HG03442 (cell line): ENCODE results near the gene NEB.
"Not testable (repeated sequence)": the region's sequence is repeated elsewhere in the genome, so short reads cannot be mapped to it uniquely, and the experiment has no call there.

ENCODE experiments used
- ATAC-seq: cut with Tn5 transposase; IDR thresholded peaks from one replicate; pipeline ENCODE4 v1.9.1; 2021; ENCODE audit warnings: mild to moderate bottlenecking, moderate library complexity; ENCODE audit not compliant: unreplicated experiment

NEB gene

GRCh38 chr2:151704480-151704961, 29.8 kb downstream of the NEB start:
- ATAC-seq, result not testable (repeated sequence)

GRCh38 chr2:151698134-151698533, 36.1 kb downstream of the NEB start:
- not testable (repeated sequence) for ATAC-seq

DNA sequence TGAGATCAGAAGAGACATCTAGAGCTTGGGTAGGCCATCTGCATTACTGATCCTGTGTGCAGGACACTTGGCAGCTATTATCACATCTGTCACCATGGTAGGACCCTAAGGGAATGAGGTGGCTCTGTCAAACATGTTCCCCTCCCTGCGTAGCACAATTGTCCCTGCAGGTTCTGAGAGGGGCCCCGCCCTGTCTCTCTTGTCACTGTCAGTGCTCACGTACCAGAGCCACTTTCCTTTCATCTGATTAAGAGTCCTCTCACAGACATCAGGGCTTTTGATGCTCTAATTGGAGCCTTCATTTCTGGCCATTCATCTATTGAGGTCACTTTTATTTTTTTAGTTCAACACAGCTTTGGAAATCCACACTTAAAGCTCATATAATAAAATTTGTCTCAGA, 38.5 kb downstream of the NEB start:
- ATAC-seq, result no peak

DNA sequence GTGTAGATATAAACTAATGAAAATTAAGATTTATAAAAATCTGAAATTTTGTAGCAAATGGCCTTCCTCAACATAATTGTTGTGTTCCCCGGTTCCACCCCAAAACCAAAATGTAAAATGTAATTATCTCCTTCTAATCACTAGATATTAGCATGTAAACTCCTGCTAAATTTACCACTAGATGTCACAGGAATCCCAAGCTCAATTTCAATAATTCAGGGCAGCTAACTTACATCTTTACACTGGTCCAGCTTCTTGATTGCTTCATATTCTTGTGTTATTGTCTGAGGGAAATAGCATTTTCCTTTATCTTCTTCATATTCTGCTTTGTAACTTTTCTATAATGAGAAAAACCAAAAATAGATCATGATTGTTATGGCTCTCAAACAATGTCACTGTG, 42.6 kb downstream of the NEB start:
- ATAC-seq, result no peak

DNA sequence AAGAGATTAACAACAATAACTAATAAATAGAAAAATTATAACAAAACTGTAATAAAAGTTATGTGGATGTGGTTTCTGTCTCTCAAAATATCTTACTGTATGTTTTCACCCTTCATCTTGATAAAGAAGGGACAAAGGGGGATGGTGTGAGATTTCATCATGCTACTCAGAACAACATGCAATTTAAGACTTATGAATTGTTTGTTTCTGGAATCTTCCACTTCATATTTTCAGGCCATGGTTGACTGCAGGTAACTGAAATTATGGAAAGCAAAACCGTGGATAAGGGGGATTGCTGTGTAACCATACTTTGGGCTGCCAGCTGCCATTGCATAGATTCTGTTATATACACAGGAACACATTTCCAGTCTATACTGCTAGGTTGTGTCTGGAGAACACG, 45.6 kb downstream of the NEB start:
- no peak for ATAC-seq

DNA sequence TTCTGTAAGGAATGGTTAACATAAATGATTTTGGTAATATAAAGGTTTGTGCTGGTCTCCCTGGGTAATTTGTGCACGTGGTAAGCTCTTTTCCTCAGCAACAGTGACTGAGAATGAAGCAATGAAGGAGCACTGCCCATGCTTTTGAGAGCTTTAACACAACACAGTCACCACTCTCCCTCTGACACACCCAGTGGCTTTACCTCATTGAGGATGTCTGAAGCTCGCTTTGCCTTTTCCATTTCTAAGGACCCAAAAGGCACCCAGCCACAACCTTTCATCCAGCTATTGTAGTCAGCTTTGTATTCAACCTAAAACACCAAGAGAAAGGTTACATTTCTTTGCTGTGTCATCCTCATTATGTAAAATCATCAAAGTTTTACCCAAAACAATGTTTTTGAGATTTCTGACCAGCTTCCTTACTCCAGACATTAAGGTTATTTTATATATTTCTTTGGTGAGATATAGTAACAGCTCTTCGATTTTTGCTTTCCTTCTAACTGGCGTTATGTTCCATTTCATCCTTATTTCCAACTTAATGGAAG, 51.7 kb downstream of the NEB start:
- no peak for ATAC-seq

- no peak for ATAC-seq
Measured at GRCh38 chr2:151681051-151681450, 53.2 kb downstream of the NEB start.

- no peak for ATAC-seq
Measured at GRCh38 chr2:151679994-151680393, 54.3 kb downstream of the NEB start.

DNA sequence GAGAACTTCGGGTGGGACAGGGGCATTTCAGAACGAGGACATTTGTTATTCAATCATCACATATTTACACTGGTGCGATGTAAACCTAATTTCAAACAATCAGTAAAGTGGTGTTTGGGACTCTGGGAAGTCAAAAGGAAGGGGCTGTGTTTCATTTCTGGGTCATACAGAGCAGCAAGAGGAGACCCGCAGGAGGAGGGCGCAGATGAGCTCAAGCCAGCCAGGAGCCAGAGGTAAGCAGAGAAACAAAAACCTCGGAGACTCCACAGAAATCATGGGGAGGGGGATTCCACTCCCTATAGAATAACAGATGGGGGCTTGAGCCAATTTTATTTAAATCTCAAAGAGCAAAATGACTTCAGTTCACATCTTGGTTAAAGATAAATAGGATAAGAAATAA, 55.4 kb downstream of the NEB start:
- ATAC-seq, result no peak

DNA sequence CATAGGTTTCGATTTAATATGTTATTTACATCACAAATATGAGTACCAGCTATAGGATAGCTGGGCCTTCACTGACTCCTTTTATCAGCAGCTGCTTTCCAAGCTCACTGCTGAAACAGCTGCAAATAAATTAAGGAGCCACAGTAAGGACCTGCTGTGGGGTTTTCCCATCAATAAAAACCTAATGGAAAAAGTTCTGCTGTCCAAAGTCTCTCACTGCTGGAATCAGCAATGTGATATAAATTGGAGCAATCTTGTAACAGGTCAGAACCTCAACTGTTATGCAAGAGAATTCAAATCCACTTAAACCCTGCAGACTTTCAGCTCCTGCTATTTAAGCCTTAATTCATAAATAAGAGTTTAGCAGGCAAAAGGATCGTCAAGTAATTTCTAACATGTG, 61.3 kb downstream of the NEB start:
- ATAC-seq, result no peak

DNA sequence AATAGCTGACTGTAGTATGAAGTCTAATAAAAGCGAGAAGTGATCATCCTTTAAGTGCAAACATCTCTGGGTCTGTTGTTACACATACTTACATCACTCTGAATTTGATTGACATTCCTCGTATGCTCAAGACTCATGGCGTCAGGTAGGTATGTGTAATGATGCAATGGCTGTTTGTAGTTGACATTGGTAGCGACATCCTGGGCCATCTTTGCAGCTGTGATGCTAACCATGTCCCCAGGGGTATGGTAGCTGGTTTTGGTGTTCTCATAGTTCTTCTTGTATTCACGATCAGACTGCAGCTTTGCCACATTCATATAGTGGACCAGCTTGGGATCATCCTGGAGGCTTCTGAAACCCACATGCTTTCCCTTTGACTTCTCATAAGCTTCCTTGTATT, 62.0 kb downstream of the NEB start:
- ATAC-seq, result no peak

DNA sequence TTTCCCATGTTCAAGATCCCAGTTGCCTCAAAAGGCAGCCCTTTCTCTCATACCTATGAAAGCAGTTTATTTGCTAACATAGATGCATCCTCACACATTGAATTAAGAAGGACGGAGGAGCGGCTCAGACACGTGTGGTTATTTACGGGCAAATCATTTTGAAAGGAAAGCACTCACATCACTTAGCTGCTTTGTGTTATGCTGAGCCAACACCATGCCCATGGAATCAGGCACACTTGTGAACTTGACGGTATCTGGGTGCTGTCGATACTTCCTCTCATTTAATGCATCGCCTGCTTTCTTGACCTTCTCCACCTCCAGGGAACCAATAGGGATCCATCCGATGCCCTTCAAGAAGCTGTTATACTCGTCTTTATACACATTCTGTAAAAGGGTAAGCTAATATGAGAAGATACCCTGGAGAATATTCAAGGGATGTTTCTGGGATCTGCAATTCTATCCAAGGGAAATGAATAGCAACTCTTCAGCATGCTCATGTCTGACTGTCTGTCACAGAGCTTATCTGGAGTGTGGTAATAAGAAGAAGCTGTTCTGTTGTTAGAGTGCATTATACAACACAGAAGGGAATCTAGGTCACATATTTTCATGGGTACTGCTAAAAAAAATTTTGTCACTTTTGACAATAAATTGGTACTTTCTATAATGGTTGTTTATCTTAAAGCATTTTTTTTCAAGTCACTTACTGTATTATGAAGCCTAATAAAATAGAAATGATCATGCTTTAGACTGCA, 63.3 kb downstream of the NEB start:
- no peak for ATAC-seq

- peak; percentile 63 for ATAC-seq
Measured at GRCh38 chr2:151670346-151670745, 63.9 kb downstream of the NEB start.

DNA sequence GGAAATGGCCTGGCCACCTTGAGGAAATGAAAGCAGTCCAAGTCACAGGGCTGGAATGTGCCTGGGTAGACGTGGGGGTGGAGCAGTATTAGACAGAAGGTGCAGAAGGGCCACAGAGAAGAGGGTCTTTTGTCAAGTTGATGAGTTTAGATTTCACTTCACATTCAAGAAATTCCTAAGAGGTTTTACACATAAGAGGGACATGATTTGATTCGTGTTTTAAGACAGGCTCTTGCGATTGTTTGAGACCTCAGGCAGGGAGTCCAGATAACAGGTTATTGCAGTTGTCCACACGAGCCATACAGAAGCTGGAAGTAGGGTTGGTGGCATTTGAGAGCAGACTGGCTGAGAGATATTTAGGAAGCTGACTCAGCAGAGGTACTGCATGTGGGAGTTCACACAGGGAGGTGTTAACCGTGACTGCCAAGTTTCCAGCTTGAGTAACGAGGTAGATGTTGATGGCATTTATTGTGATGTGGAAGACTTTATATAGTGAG, 64.6 kb downstream of the NEB start:
- no peak for ATAC-seq

GRCh38 chr2:151668737-151669136, 65.5 kb downstream of the NEB start:
- ATAC-seq, result no peak

GRCh38 chr2:151665959-151666358, 68.3 kb downstream of the NEB start:
- no peak for ATAC-seq

DNA sequence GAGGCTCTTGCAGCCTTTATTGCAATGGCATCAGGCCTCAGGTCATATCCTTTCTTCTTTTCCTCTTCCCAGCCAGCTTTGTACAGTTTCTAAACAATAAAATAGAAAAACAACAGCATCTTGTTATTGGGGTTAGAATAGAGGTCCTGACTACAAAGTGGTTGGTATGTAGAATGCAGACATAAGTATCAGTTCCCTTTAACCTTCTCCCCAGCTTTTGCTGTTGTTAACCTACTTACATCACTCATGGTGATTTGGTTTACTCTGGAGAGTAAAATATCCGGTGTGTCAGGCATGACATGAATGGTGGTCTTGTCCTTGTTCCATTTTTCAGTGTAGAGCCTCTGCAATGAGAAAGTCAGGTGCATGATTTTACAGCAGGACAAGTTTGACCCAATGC, 69.8 kb downstream of the NEB start:
- ATAC-seq, result no peak

DNA sequence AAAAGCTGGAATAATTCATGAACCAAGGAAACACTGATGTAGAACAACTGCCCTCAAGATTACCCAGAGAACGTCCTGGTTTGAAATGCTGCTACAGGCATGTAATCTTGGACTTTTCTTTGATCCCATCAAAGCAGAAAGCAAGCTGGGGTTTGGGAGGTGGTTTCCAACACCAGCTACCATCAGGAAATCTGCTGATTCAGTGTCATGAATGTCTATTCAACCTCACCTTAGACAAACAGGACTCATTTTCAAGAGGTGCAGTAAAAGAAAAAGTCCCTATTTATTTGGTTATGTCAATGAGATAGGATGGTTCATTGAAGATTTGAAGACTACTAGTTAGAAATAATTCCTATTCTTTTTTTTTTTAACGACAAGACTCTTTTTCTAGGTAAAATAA, 72.7 kb downstream of the NEB start:
- ATAC-seq, result no peak

- ATAC-seq, result no peak
Measured at GRCh38 chr2:151658081-151658480, 76.2 kb downstream of the NEB start.

DNA sequence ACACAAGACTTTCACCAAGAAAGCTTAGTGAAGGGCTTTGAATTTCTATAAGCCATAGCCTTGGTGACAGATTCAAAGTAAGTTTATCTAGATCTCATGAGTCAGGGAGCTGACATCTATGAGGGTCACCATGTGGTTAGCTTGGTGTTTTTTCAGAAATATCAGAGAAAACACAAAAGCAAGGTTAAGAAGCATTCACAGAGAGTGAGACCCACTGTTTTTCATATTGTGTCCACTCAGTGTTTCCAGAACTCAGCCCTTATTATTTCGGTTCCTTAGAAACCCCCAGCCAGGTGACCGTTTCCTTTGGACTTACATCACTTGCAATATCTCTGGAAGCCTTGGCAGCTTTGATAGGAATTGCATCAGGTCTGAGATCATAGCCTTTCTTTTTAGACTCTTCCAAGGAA, 76.6 kb downstream of the NEB start:
- no peak for ATAC-seq

DNA sequence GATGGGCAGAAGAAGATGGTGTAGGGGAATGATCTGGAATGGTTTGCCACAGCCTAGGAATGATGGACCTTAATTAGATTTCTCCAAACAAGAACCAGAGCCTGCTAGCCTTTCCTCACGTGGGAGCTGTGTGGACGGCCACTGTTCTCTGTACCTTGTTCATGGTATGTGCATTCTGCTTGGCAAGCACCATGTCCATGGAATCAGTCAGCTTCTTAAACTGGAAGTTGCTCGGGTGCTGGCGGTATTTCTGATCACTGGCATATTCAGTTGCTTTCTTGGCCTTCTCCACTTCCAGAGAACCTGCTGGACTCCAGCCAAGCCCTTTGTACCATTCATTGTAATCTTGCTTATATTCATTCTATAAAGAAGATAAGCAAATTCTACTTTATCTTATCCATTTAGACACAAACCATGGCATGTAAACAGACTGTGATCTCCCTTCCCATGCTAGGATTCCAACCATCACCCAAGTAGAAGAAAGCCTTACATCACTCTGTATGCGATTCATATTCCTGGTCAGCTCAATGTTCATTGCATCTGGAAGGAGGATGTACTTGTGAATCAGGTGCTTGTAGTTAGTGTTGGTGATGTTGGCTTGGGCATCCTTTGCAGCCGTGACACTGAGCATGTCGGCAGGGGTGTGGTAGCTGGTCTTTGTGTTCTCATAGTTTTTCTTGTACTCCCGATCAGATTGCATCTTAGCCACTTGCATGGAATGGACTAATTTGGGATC, 78.4 kb downstream of the NEB start:
- no peak for ATAC-seq

DNA sequence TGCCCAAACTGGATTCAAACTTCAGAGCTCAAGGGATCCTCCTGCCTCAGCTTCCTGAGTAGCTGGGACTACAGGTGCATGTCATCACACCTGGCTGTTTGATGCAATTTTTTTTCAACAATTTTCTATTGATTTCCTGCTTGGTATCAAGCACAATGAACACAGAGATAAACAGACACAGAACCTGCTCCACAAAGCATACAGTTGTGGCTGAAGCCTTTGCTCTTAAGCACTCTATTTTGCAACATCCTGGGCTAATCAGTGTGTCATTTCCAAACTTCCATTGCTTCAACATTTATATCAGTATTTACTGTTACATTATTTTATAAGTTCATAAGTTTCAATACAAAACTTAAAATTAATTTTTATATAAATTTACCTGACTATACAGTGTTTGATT, 79.4 kb downstream of the NEB start:
- no peak for ATAC-seq
